ENCODE data around the gene CSNK1G1. TPM values are rescaled to one million over a fixed set of nuclear protein-coding genes. Genes with fewer than 3 reads are reported as not detected.

CSNK1G1 gene
- total and polyA plus RNA-seq, 2 of the 8 experiments (the other 6 are each of a cell fraction or from before 2014, with no cell fraction given) = 6.0 to 12.9 TPM

GRCh38 chr15:64286473-64286872 lies 69.5 kb downstream of the CSNK1G1 start:
- FAIRE-seq = no peak
- H4K20me1 ChIP-seq (replicated peaks in 1 of 2; ENCODE audit: control insufficient read depth in 1 of 2, insufficient read depth in 2 of 2, low read length in 2 of 2) = no peaks in the 10 kb centered on the region
- CTCF ChIA-PET (ENCODE audit: partially characterized antibody) = no interaction called here

More at GRCh38 chr15:64286473-64286872, 69.5 kb downstream of the CSNK1G1 start:
- H3K27ac ChIP-seq (ENCODE audit: low read depth, low read length) = no peak overlapping the region
- POLR2A ChIA-PET (ENCODE audit: partially characterized antibody) = interaction anchor here (0.6 kb wide), 1 partner anchor 126 kb away, joined by 3 read pairs; no protein-coding TSS in a partner anchor
- no peak overlapping the region for H3K4ac ChIP-seq (replicated peaks; ENCODE audit: insufficient read length, low read depth, low read length)
- peaks cover 0 to 3% (median 0%) of the 10 kb centered on the region in 4 experiments; a peak in 1 of 7 replicates for H3K4me1 ChIP-seq (replicated peaks in 1 of 4; ENCODE audit: control insufficient read depth in 3 of 4, insufficient read depth in 4 of 4, low read length in 3 of 4)
- peaks cover 3% of the 10 kb centered on the region; the same call in 1 of the 2 replicates for H3K79me1 ChIP-seq (ENCODE audit: low read depth, low read length)
- H2AFZ ChIP-seq (ENCODE audit: low read length) = no peak overlapping the region
- no peak overlapping the region for H3K4me3 ChIP-seq (ENCODE audit: extremely low read depth in 1 of 4, insufficient read depth in 2 of 4, low read depth in 3 of 4, low read length in 4 of 4)
- H3K27me3 ChIP-seq (replicated peaks in 1 of 4; ENCODE audit: control insufficient read depth in 3 of 4, extremely low read depth in 1 of 4, insufficient read depth in 3 of 4, low read length in 3 of 4) = no peaks in the 10 kb centered on the region
- H3K4me2 ChIP-seq (ENCODE audit: insufficient read depth in 1 of 2, low read depth in 2 of 2, low read length in 2 of 2) = no peak overlapping the region
- H3K18ac ChIP-seq (ENCODE audit: extremely low read depth, low read length) = no peak overlapping the region
- H4K5ac ChIP-seq (ENCODE audit: insufficient read length, low read depth, low read length) = no peak overlapping the region
- no peak overlapping the region for H4K8ac ChIP-seq (ENCODE audit: extremely low read depth, insufficient read depth, low read length)
- no peaks in the 10 kb centered on the region for H3K23me2 ChIP-seq (ENCODE audit: low read depth, low read length)
- no peaks in the 10 kb centered on the region for H3K36me3 ChIP-seq (ENCODE audit: control insufficient read depth in 2 of 4, insufficient read depth in 4 of 4, low read length in 3 of 4)
- no peak overlapping the region for H2BK120ac ChIP-seq (replicated peaks; ENCODE audit: low read depth, low read length)
- H3K79me2 ChIP-seq (ENCODE audit: control insufficient read depth in 1 of 2, insufficient read depth in 2 of 2, low read length in 2 of 2) = peaks cover 0 to 7% of the 10 kb centered on the region in 2 experiments; a peak in 2 of 4 replicates
- no peaks in the 10 kb centered on the region for H3K9me3 ChIP-seq (ENCODE audit: insufficient read depth in 2 of 2, low read depth in 1 of 2, low read length in 1 of 2)
- H3K9ac ChIP-seq (replicated peaks in 1 of 4; ENCODE audit: extremely low read depth in 1 of 4, low read depth in 3 of 4, low read length in 3 of 4) = no peak overlapping the region
- H2AK5ac ChIP-seq (ENCODE audit: low read depth, low read length) = no peak overlapping the region
- no peak for DNase-seq (ENCODE audit: low read depth in 1 of 2, low spot score in 2 of 2)
- H3K56ac ChIP-seq (replicated peaks; ENCODE audit: insufficient read length, low read depth, low read length) = no peak overlapping the region
- no peak overlapping the region for H2BK5ac ChIP-seq (ENCODE audit: low read depth, low read length)
- no peak overlapping the region for H2BK12ac ChIP-seq (ENCODE audit: low read depth, low read length)
- no peak overlapping the region for H3K23ac ChIP-seq (ENCODE audit: insufficient read length)
- H4K91ac ChIP-seq (replicated peaks; ENCODE audit: insufficient read length, low read length) = no peak overlapping the region
- no peak overlapping the region for H2BK20ac ChIP-seq (ENCODE audit: low read length)
- TF ChIP-seq SP2 (IDR thresholded peaks at IDR 0.05; ENCODE audit: low read length) (no peak), CTCF (IDR thresholded peaks at IDR 0.05; ENCODE audit: control extremely low read depth in 1 of 3, insufficient read depth in 1 of 3, low read depth in 1 of 3, low read length in 3 of 3) (no peak), USF2 (IDR thresholded peaks at IDR 0.05; ENCODE audit: low read length) (no peak), SIRT6 (IDR thresholded peaks at IDR 0.05; ENCODE audit: low read length) (no peak), MAX (IDR thresholded peaks at IDR 0.05) (no peak), CHD2 (IDR thresholded peaks at IDR 0.05; ENCODE audit: low read length) (no peak), NRF1 (IDR thresholded peaks at IDR 0.05; ENCODE audit: low read depth, low read length) (no peak), E2F6 (IDR thresholded peaks at IDR 0.05) (no peak), TEAD4 (IDR thresholded peaks at IDR 0.05; ENCODE audit: low read depth, low read length) (no peak), POLR2A (IDR thresholded peaks at IDR 0.05; ENCODE audit: control extremely low read depth in 1 of 2, low read depth in 2 of 2, low read length in 2 of 2) (no peak), NANOG (IDR thresholded peaks at IDR 0.05; ENCODE audit: insufficient read depth, low read depth, low read length, poor library complexity, severe bottlenecking) (no peak)
- no peak overlapping the region for H2BK15ac ChIP-seq (ENCODE audit: low read length)
- no peak overlapping the region for H3K14ac ChIP-seq (ENCODE audit: insufficient read length)
